Naive thymus-derived CD8-positive, alpha-beta T cell (primary cell): ENCODE data around the gene PPME1. TPM values are rescaled to one million over a fixed set of nuclear protein-coding genes. Genes with fewer than 3 reads are reported as not detected.
"Not testable (repeated sequence)": the region's sequence is repeated elsewhere in the genome, so short reads cannot be mapped to it uniquely, and the experiment has no call there.

Source experiments
- ATAC-seq, 2 donors: fragments of 150-1000 bp; cut with Tn5 transposase in 1 of 2; sonication (Bioruptor Pico), chemical (Tn5 transposase) in 1 of 2; 1 replicate in 1 of 2; 2 replicates in 1 of 2; pipeline ENCODE4 v1.10.0; 2021; ENCODE audit warnings: mild to moderate bottlenecking in 2 of 2, moderate library complexity in 2 of 2
- POLR2A ChIA-PET: fragments of 350-600 bp; sonication (Branson Sonifier 250); formaldehyde crosslinking; loops from one replicate; lab custom pipeline; 2021; ENCODE audit warnings: antibody characterized with exemption; lab: Charles Lee
- DNase-seq, 10 donors: peaks; one replicate each; pipeline versions ENCODE4 v3.0.0 to v3.0.0-alpha.2; 2020 to 2022
- H3K27ac Mint-ChIP-seq, 10 donors: one replicate each; pipeline ENCODE4 v1.8.0; 2020 to 2022; ENCODE audit warnings: mild to moderate bottlenecking in 10 of 10, mixed read lengths in 10 of 10, moderate library complexity in 4 of 10, inconsistent platforms in 1 of 10
- H3K27me3 Mint-ChIP-seq, 5 donors: one replicate each; pipeline ENCODE4 v1.8.0; 2021 to 2022; ENCODE audit warnings: mixed read lengths in 5 of 5
- H3K36me3 Mint-ChIP-seq, 3 donors: one replicate each; pipeline ENCODE4 v1.8.0; 2020 to 2022; ENCODE audit warnings: mixed read lengths in 3 of 3, mild to moderate bottlenecking in 2 of 3, inconsistent platforms in 1 of 3
- H3K4me1 Mint-ChIP-seq, 4 donors: one replicate each; pipeline ENCODE4 v1.8.0; 2021 to 2022; ENCODE audit warnings: mixed read lengths in 4 of 4
- H3K4me3 Mint-ChIP-seq, 10 donors: one replicate each; pipeline ENCODE4 v1.8.0; 2020 to 2022; ENCODE audit warnings: mild to moderate bottlenecking in 10 of 10, mixed read lengths in 10 of 10, moderate library complexity in 6 of 10, inconsistent platforms in 1 of 10
- H3K9me3 Mint-ChIP-seq, 9 donors: one replicate each; pipeline ENCODE4 v1.8.0; 2020 to 2022; ENCODE audit warnings: mixed read lengths in 9 of 9, mild to moderate bottlenecking in 3 of 9, inconsistent platforms in 1 of 9, moderate library complexity in 1 of 9
- polyA plus RNA-seq, 3 donors: library from polyadenylated mRNA; unstranded; fragments of 300-500 nt; fragmentation: Illumina TruSeq; gene quantifications; one replicate each; pipeline ENCODE4 v1.2.3, GENCODE V29; 2021
- total RNA-seq, 8 experiments: library from RNA in 2 of 8; stranded (reverse) in 2 of 8; gene quantifications; one replicate each; pipeline ENCODE4 v1.2.3 and lab custom pipeline; 2021 to 2026

PPME1 gene
- total and polyA plus RNA-seq, 5 experiments from 2014 or later: 10.3 to 23.7 (median 14.0) TPM

DNA sequence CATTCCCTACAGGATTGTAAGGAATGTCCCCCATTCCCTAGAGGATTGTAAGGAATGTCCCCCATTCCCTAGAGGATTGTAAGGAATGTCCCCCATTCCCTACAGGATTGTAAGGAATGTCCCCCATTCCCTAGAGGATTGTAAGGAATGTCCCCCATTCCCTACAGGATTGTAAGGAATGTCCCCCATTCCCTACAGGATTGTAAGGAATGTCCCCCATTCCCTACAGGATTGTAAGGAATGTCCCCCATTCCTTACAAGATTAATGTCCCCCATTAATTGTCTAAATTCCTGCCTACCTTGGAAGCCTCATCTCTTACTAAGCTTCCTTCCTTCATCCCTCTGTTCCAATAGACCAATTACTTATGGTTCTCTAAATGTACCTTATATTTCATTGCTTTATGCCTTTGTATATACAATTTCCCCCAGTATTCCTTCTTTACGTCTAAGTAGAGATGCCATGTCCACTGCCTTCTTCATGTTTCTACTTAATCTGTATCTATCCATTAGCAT lies 31.1 kb upstream of the PPME1 start:
- DNase-seq, H3K27ac Mint-ChIP-seq, H3K9me3 Mint-ChIP-seq, H3K27me3 Mint-ChIP-seq, ATAC-seq, POLR2A ChIA-PET, H3K4me3 Mint-ChIP-seq: not testable (repeated sequence)
- peaks cover 0 to 51% (median 27%) of the 10 kb centered on the region in 3 donors for H3K36me3 Mint-ChIP-seq
- peaks cover 0 to 14% (median 5%) of the 10 kb centered on the region in 4 donors for H3K4me1 Mint-ChIP-seq

DNA sequence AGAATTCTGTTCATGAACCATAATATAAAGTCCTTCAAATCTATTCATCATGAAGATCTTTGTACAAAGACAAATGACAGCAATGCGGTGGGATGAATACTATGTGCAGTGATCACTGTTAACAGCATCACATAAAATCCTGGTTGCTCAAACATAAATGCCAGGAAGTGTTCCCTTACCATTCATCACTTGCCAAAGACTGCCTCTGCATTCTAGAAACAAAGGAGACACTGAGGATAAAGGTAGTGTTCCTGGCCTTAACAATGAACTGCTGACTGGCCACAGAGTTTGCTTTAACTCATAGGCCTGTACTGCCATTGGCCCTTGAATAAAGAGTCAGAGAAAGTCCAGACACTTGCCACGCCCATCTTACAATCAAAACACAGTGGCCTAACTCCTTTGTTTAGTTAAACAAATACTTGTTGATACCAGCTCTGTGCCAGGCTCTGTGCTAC lies 29.8 kb upstream of the PPME1 start:
- Mint-ChIP-seq H3K27me3 (no peaks in the 10 kb centered on the region), H3K36me3 (peaks cover 4 to 50% (median 28%) of the 10 kb centered on the region in 3 donors), H3K4me1 (peaks cover 0 to 14% (median 5%) of the 10 kb centered on the region in 4 donors), H3K27ac (no peak overlapping the region), H3K9me3 (no peaks in the 10 kb centered on the region), H3K4me3 (no peak overlapping the region)
- no peak for ATAC-seq
- no peak for DNase-seq
- POLR2A ChIA-PET: no interaction called here

DNA sequence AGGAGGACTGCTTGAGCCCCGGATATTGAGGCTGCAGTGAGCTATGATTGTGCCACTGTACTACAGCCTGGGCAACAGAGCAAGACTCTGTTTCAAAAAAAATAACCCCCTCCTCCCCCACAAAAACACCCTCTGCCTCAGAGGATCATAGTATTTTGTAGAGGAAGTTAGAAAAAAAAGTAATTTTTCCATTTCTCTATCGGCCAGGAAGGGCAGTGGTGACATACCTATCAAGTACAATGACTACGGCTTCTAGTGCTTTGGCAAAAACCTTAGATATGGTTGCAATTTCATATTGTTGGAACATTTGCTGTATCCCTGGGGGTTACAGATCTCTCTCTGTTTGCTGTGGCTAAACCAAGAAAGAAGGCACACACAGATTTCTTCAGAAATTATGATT lies 29.2 kb upstream of the PPME1 start:
- H3K27ac Mint-ChIP-seq: no peak overlapping the region
- peaks cover 4 to 44% (median 26%) of the 10 kb centered on the region in 3 donors for H3K36me3 Mint-ChIP-seq
- no peaks in the 10 kb centered on the region for H3K9me3 Mint-ChIP-seq
- H3K4me1 Mint-ChIP-seq: peaks cover 0 to 14% (median 5%) of the 10 kb centered on the region in 4 donors
- POLR2A ChIA-PET: no interaction called here
- H3K27me3 Mint-ChIP-seq: no peaks in the 10 kb centered on the region
- ATAC-seq: no peak
- DNase-seq: no peak
- no peak overlapping the region for H3K4me3 Mint-ChIP-seq

DNA sequence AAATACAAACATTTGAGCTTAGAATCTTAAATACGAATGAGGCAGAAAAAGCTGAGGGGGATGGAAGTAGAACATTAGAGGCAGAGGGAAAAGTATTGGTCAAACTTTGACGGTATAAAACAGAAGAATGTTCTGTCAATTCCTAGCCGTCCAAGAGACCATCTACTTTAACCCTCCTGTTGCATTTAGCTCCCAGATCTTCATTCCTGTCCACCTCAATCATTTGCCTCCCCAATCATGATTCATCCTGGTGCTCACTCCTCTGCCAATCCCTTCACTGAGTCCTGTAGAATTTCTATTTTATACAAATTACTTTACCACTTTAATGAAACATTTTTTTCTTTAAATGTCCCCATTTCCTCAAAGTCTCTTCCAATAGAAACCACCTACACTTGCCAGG lies 28.5 kb upstream of the PPME1 start:
- H3K4me3 Mint-ChIP-seq: no peak overlapping the region
- ATAC-seq (no peak), DNase-seq (no peak)
- H3K9me3 Mint-ChIP-seq: no peaks in the 10 kb centered on the region
- H3K27ac Mint-ChIP-seq: peak overlapping the region in 2 of 10 donors; percentile 0 to 16
- H3K27me3 Mint-ChIP-seq: no peaks in the 10 kb centered on the region
- POLR2A ChIA-PET: no interaction called here
- H3K36me3 Mint-ChIP-seq: peaks cover 4 to 40% (median 29%) of the 10 kb centered on the region in 3 donors
- peaks cover 0 to 14% (median 7%) of the 10 kb centered on the region in 4 donors for H3K4me1 Mint-ChIP-seq

DNA sequence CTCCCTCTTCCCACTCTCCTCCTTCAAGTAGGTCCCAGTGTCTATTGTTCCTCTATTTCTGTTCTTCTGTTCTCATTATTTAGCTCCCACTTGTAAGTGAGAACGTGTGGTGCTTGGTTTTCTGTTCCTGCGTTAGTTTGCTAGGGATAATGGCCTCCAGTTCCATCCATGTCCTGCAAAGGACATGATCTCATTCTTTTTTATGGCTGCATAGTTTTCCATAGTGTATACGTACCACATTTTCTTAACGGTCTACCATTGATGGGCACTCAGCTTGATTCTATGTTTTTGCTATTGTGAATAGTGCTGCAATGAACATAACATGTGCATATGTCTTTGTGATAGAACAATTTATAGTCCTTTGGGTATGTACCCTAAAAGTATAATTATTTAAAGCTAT lies 26.5 kb upstream of the PPME1 start:
- Mint-ChIP-seq H3K4me3 (no peak overlapping the region), H3K36me3 (peaks cover 4 to 25% (median 15%) of the 10 kb centered on the region in 3 donors), H3K4me1 (peaks cover 0 to 27% (median 7%) of the 10 kb centered on the region in 4 donors), H3K27me3 (no peaks in the 10 kb centered on the region), H3K9me3 (no peaks in the 10 kb centered on the region), H3K27ac (no peak overlapping the region)
- no peak for DNase-seq
- POLR2A ChIA-PET: interaction anchor here (0.6 kb wide), 1 partner anchor 295 kb away, joined by 4 read pairs; no protein-coding TSS in a partner anchor
- ATAC-seq: no peak

GRCh38 chr11:74147199-74147929 lies 23.7 kb upstream of the PPME1 start:
- no peak for ATAC-seq
- DNase-seq: no peak
- peaks cover 4 to 21% (median 6%) of the 10 kb centered on the region in 4 donors for H3K4me1 Mint-ChIP-seq
- H3K36me3 Mint-ChIP-seq: peaks cover 10 to 30% (median 20%) of the 10 kb centered on the region in 3 donors
- H3K27me3 Mint-ChIP-seq: no peaks in the 10 kb centered on the region
- H3K9me3 Mint-ChIP-seq: no peaks in the 10 kb centered on the region
- no peak overlapping the region for H3K4me3 Mint-ChIP-seq
- no peak overlapping the region for H3K27ac Mint-ChIP-seq
- POLR2A ChIA-PET: no interaction called here

DNA sequence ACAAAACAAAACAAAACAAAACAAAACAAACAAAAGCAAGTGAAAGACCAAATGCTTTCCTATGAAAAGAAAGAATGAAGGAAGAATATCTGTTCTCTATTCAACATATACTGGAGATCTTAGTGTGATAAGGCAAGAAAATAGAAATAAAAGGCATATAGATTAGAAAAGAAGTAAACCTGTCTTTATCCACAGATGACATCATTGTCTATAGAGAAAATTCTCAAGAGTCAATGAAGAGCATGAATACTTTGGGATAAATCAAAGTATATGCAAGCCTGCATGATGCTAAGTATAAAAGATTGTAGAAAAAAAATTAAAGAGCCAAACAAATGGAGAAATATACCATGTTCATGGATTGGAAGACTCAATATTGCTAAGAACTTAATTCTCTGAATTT lies 17.9 kb upstream of the PPME1 start:
- Mint-ChIP-seq H3K36me3 (peaks cover 12 to 68% (median 39%) of the 10 kb centered on the region in 3 donors), H3K9me3 (peaks cover 0 to 1% (median 0%) of the 10 kb centered on the region in 9 donors), H3K27ac (peak overlapping the region in 1 of 10 donors; percentile 45), H3K4me3 (no peak overlapping the region), H3K4me1 (peaks cover 6 to 31% (median 9%) of the 10 kb centered on the region in 4 donors), H3K27me3 (no peaks in the 10 kb centered on the region)
- ATAC-seq (no peak), DNase-seq (no peak)
- POLR2A ChIA-PET: no interaction called here

DNA sequence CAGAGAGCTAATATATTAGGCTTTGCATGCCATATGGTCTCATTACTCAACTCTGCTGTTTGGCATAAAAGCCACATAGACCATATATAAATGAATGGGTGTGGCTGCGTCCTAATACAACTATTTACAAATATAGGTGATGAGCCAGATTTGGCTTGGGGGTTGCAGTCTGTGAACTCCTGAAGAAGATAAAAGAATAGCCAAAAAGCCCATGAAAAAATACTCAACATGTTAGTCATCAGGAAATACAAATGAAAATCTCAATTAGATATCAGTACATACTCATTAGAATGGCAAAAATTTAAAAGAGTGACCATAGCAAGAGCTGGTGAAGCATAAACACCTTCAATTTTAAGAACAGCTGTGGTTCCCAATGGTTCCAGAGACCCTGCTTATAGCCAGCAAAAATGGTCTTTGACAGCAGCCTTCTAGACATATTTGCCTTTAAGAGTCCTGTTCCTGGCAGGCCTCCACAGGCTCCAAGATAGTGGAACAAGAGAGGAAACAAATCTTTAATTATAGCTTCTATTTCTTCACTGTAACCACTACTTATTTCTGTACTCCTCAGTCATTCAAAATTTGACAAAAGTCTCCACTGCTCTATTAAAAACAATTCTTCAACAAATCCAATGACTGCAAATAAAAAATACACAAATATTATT lies 16.3 kb upstream of the PPME1 start:
- POLR2A ChIA-PET: no interaction called here
- Mint-ChIP-seq H3K4me1 (peaks cover 6 to 17% (median 10%) of the 10 kb centered on the region in 4 donors), H3K36me3 (peaks cover 12 to 71% (median 43%) of the 10 kb centered on the region in 3 donors), H3K27ac (no peak overlapping the region), H3K27me3 (no peaks in the 10 kb centered on the region), H3K9me3 (peaks cover 0 to 1% (median 0%) of the 10 kb centered on the region in 9 donors), H3K4me3 (no peak overlapping the region)
- DNase-seq (no peak), ATAC-seq (no peak)

GRCh38 chr11:74157169-74157568 lies 13.9 kb upstream of the PPME1 start:
- no peaks in the 10 kb centered on the region for H3K27me3 Mint-ChIP-seq
- DNase-seq (no peak), ATAC-seq (no peak)
- peaks cover 8 to 31% (median 14%) of the 10 kb centered on the region in 4 donors for H3K4me1 Mint-ChIP-seq
- peaks cover 18 to 82% (median 44%) of the 10 kb centered on the region in 3 donors for H3K36me3 Mint-ChIP-seq
- POLR2A ChIA-PET: no interaction called here
- no peak overlapping the region for H3K27ac Mint-ChIP-seq
- peaks cover 0 to 1% (median 0%) of the 10 kb centered on the region in 9 donors for H3K9me3 Mint-ChIP-seq
- H3K4me3 Mint-ChIP-seq: no peak overlapping the region

GRCh38 chr11:74159642-74160041 lies 11.4 kb upstream of the PPME1 start:
- Mint-ChIP-seq H3K4me3 (no peak overlapping the region), H3K27me3 (no peaks in the 10 kb centered on the region), H3K27ac (no peak overlapping the region), H3K4me1 (peaks cover 7 to 37% (median 23%) of the 10 kb centered on the region in 4 donors), H3K9me3 (no peaks in the 10 kb centered on the region), H3K36me3 (peaks cover 11 to 73% (median 29%) of the 10 kb centered on the region in 3 donors)
- ATAC-seq (no peak), DNase-seq (no peak)
- POLR2A ChIA-PET: no interaction called here

DNA sequence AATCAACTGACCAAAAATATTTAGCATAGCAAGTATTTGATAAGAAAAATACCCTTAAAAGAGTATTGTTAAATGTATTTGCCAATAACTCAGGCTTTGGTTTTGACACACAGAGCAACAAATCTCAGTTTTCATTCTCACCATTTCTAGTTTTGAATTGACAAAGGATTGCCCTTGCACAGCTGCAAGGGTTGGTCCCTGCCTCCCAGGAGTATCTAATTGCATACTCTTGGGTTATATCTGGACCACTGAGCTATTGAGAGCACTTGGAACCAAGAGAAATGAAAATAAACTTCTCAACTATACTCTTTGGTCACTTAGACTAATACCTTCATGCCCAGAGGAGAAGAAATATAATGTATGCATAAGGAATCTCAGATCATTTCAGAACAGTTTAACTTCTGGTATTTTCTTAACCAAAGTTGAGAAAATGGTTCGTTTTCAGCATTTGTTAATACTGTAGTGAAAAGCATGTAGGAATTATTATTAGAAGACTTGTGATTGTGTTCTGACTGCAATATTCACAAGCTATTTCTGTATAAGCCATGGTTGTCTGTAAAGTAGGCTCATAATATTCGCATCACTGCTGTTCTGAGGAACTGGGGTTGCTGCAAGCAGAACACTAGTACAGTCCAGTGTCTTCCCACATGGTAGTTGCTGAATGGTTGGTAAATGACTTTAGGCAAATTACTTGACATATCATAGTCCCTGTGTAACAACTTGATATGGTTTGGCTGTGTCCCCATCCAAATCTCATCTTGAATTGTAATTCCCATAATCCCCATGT lies 8.2 kb upstream of the PPME1 start:
- no peak for ATAC-seq
- Mint-ChIP-seq H3K27me3 (no peaks in the 10 kb centered on the region), H3K4me3 (no peak overlapping the region), H3K9me3 (no peaks in the 10 kb centered on the region), H3K4me1 (peaks cover 7 to 36% (median 25%) of the 10 kb centered on the region in 4 donors), H3K27ac (peak overlapping the region in 1 of 10 donors; percentile 81), H3K36me3 (peaks cover 14 to 75% (median 31%) of the 10 kb centered on the region in 3 donors)
- POLR2A ChIA-PET: no interaction called here
- DNase-seq: no peak

DNA sequence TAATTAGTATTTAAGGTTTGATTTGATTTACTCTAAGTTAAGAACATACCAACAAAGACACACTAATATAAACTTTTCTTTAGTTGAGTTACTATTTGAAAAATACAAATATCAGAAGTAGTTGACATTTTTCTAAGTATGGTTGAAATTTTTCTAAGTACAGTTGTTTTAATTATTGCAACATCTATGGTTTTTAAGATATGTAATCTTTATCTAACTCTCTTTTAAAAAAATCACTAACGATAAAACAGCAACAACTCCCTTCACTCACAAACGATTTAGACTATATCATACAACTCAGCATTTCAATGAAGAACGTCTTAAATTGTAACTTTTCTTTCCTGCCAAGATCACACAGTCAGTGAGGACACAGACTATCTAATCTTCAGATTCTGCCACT lies 2.3 kb upstream of the PPME1 start:
- Mint-ChIP-seq H3K27me3 (no peaks in the 10 kb centered on the region), H3K9me3 (no peaks in the 10 kb centered on the region), H3K36me3 (peaks cover 6 to 41% (median 26%) of the 10 kb centered on the region in 3 donors), H3K27ac (peak overlapping the region in 1 of 10 donors; percentile 3), H3K4me3 (peak overlapping the region in 3 of 10 donors; percentile 7 to 33 (median 27)), H3K4me1 (peaks cover 5 to 25% (median 9%) of the 10 kb centered on the region in 4 donors)
- POLR2A ChIA-PET: no interaction called here
- no peak for ATAC-seq
- no peak for DNase-seq
